Measurements from ENCODE around the gene LILRB4. TPM values are rescaled to one million over a fixed set of nuclear protein-coding genes. Genes with fewer than 3 reads are reported as not detected.

LILRB4 gene
- total and polyA plus RNA-seq, 2 experiments from 2014 or later, result not detected

DNA sequence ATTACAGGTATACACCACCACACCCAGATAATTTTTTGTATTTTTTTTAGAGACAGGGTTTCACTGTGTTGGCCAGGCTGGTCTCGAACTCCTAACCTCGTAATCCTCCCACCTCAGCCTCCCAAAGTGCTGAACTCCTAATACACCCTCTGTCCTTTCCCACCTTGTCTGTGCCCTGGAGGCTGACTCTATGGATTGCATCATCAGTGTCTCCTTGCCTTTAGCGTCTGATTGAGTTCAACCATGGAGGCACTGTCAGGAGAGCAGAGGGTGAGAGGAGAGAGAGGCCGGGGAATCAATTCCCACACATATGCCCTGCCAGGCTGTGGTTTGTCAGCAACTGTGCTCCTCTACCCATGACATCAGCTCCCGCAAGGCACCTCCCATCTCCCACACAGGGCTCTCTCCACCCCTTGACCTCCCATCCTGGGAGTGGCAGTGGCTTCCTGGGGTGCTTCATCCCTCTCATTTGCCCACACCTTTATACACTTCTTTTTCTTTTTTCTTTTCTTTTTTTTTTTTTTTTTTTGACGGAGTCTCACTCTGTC lies 12.6 kb upstream of the LILRB4 start:
- H3K4me3 Mint-ChIP-seq, result no peak overlapping the region
- ATAC-seq (no peak), DNase-seq (ENCODE audit: low spot score) (no peak)
- H3K27ac Mint-ChIP-seq, result no peak overlapping the region
- no peak overlapping the region for H3K4me3 ChIP-seq
- peaks cover 93% of the 10 kb centered on the region for H3K9me3 Mint-ChIP-seq
- no peak overlapping the region for H3K4me2 ChIP-seq
- no peak overlapping the region for H2AFZ ChIP-seq
- no peaks in the 10 kb centered on the region for H3K27me3 ChIP-seq (ENCODE audit: insufficient read depth)
- TF ChIP-seq, protein P1, sequence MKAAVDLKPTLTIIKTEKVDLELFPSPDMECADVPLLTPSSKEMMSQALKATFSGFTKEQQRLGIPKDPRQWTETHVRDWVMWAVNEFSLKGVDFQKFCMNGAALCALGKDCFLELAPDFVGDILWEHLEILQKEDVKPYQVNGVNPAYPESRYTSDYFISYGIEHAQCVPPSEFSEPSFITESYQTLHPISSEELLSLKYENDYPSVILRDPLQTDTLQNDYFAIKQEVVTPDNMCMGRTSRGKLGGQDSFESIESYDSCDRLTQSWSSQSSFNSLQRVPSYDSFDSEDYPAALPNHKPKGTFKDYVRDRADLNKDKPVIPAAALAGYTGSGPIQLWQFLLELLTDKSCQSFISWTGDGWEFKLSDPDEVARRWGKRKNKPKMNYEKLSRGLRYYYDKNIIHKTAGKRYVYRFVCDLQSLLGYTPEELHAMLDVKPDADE (IDR thresholded peaks at IDR 0.05), result no peak
- TF ChIP-seq JUNB (IDR thresholded peaks at IDR 0.05; ENCODE audit: unreplicated experiment) (no peak), ZNF331 (CRISPR knock-in tag; IDR thresholded peaks at IDR 0.05; ENCODE audit: low read depth) (no peak), EZH2phosphoT487 (IDR thresholded peaks at IDR 0.05; ENCODE audit: unreplicated experiment) (no peak), CREB1 (CRISPR knock-in tag; IDR thresholded peaks at IDR 0.05; ENCODE audit: low read depth) (no peak), STAT1 (IDR thresholded peaks at IDR 0.05; ENCODE audit: unreplicated experiment) (no peak), NANOG (IDR thresholded peaks at IDR 0.05; ENCODE audit: borderline replicate concordance) (no peak), POLR2AphosphoS5 (IDR thresholded peaks at IDR 0.05; ENCODE audit: low read depth) (no peak), ZNF114 (CRISPR knock-in tag; IDR thresholded peaks at IDR 0.05) (no peak)
- TF ChIP-seq, protein P2, sequence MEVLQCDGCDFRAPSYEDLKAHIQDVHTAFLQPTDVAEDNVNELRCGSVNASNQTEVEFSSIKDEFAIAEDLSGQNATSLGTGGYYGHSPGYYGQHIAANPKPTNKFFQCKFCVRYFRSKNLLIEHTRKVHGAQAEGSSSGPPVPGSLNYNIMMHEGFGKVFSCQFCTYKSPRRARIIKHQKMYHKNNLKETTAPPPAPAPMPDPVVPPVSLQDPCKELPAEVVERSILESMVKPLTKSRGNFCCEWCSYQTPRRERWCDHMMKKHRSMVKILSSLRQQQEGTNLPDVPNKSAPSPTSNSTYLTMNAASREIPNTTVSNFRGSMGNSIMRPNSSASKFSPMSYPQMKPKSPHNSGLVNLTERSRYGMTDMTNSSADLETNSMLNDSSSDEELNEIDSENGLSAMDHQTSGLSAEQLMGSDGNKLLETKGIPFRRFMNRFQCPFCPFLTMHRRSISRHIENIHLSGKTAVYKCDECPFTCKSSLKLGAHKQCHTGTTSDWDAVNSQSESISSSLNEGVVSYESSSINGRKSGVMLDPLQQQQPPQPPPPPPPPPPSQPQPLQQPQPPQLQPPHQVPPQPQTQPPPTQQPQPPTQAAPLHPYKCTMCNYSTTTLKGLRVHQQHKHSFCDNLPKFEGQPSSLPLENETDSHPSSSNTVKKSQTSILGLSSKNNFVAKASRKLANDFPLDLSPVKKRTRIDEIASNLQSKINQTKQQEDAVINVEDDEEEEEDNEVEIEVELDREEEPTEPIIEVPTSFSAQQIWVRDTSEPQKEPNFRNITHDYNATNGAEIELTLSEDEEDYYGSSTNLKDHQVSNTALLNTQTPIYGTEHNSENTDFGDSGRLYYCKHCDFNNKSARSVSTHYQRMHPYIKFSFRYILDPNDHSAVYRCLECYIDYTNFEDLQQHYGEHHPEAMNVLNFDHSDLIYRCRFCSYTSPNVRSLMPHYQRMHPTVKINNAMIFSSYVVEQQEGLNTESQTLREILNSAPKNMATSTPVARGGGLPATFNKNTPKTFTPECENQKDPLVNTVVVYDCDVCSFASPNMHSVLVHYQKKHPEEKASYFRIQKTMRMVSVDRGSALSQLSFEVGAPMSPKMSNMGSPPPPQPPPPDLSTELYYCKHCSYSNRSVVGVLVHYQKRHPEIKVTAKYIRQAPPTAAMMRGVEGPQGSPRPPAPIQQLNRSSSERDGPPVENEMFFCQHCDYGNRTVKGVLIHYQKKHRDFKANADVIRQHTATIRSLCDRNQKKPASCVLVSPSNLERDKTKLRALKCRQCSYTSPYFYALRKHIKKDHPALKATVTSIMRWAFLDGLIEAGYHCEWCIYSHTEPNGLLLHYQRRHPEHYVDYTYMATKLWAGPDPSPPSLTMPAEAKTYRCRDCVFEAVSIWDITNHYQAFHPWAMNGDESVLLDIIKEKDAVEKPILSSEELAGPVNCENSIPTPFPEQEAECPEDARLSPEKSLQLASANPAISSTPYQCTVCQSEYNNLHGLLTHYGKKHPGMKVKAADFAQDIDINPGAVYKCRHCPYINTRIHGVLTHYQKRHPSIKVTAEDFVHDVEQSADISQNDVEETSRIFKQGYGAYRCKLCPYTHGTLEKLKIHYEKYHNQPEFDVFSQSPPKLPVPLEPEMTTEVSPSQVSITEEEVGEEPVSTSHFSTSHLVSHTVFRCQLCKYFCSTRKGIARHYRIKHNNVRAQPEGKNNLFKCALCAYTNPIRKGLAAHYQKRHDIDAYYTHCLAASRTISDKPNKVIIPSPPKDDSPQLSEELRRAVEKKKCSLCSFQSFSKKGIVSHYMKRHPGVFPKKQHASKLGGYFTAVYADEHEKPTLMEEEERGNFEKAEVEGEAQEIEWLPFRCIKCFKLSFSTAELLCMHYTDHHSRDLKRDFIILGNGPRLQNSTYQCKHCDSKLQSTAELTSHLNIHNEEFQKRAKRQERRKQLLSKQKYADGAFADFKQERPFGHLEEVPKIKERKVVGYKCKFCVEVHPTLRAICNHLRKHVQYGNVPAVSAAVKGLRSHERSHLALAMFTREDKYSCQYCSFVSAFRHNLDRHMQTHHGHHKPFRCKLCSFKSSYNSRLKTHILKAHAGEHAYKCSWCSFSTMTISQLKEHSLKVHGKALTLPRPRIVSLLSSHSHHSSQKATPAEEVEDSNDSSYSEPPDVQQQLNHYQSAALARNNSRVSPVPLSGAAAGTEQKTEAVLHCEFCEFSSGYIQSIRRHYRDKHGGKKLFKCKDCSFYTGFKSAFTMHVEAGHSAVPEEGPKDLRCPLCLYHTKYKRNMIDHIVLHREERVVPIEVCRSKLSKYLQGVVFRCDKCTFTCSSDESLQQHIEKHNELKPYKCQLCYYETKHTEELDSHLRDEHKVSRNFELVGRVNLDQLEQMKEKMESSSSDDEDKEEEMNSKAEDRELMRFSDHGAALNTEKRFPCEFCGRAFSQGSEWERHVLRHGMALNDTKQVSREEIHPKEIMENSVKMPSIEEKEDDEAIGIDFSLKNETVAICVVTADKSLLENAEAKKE (CRISPR knock-in tag; IDR thresholded peaks at IDR 0.05), result no peak
- TF ChIP-seq, protein P3, sequence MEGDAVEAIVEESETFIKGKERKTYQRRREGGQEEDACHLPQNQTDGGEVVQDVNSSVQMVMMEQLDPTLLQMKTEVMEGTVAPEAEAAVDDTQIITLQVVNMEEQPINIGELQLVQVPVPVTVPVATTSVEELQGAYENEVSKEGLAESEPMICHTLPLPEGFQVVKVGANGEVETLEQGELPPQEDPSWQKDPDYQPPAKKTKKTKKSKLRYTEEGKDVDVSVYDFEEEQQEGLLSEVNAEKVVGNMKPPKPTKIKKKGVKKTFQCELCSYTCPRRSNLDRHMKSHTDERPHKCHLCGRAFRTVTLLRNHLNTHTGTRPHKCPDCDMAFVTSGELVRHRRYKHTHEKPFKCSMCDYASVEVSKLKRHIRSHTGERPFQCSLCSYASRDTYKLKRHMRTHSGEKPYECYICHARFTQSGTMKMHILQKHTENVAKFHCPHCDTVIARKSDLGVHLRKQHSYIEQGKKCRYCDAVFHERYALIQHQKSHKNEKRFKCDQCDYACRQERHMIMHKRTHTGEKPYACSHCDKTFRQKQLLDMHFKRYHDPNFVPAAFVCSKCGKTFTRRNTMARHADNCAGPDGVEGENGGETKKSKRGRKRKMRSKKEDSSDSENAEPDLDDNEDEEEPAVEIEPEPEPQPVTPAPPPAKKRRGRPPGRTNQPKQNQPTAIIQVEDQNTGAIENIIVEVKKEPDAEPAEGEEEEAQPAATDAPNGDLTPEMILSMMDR (conservative IDR thresholded peaks at IDR 0.05; ENCODE audit: low read depth in 2 of 2), result no peak
- TF ChIP-seq, protein P4, sequence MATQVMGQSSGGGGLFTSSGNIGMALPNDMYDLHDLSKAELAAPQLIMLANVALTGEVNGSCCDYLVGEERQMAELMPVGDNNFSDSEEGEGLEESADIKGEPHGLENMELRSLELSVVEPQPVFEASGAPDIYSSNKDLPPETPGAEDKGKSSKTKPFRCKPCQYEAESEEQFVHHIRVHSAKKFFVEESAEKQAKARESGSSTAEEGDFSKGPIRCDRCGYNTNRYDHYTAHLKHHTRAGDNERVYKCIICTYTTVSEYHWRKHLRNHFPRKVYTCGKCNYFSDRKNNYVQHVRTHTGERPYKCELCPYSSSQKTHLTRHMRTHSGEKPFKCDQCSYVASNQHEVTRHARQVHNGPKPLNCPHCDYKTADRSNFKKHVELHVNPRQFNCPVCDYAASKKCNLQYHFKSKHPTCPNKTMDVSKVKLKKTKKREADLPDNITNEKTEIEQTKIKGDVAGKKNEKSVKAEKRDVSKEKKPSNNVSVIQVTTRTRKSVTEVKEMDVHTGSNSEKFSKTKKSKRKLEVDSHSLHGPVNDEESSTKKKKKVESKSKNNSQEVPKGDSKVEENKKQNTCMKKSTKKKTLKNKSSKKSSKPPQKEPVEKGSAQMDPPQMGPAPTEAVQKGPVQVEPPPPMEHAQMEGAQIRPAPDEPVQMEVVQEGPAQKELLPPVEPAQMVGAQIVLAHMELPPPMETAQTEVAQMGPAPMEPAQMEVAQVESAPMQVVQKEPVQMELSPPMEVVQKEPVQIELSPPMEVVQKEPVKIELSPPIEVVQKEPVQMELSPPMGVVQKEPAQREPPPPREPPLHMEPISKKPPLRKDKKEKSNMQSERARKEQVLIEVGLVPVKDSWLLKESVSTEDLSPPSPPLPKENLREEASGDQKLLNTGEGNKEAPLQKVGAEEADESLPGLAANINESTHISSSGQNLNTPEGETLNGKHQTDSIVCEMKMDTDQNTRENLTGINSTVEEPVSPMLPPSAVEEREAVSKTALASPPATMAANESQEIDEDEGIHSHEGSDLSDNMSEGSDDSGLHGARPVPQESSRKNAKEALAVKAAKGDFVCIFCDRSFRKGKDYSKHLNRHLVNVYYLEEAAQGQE (IDR thresholded peaks at IDR 0.05; ENCODE audit: unreplicated experiment), result no peak
- H3K36me3 ChIP-seq (ENCODE audit: insufficient read depth), result no peaks in the 10 kb centered on the region
- H3K36me3 Mint-ChIP-seq (ENCODE audit: low read depth), result peaks cover 23% of the 10 kb centered on the region; the same call in 2 of the 3 replicates
- H3K4me1 ChIP-seq (ENCODE audit: insufficient read depth), result no peaks in the 10 kb centered on the region
- no peaks in the 10 kb centered on the region; the same call in 1 of the 2 replicates for H4K20me1 ChIP-seq (replicated peaks; ENCODE audit: insufficient read depth)
- no peaks in the 10 kb centered on the region for H3K9me2 ChIP-seq (ENCODE audit: insufficient read depth)
- H3K79me2 ChIP-seq (replicated peaks; ENCODE audit: insufficient read depth), result no peaks in the 10 kb centered on the region
- H3K27me3 Mint-ChIP-seq (ENCODE audit: insufficient read depth, low read depth, poor library complexity), result peaks cover 2% of the 10 kb centered on the region
- no peaks in the 10 kb centered on the region for H3F3A ChIP-seq (replicated peaks; ENCODE audit: low read depth)
- H3K27ac ChIP-seq (ENCODE audit: low read depth), result no peak overlapping the region
- no peaks in the 10 kb centered on the region for H3K4me1 Mint-ChIP-seq
